ENCODE data around the gene HERC3.

GRCh38 chr4:88655226-88655625, 62.9 kb downstream of the HERC3 start:
- TF ChIP-seq CTCF (IDR thresholded peaks at IDR 0.05) (no peak), POLR2AphosphoS5 (IDR thresholded peaks at IDR 0.05) (no peak), EP300 (IDR thresholded peaks at IDR 0.05) (no peak), POLR2A (IDR thresholded peaks at IDR 0.05) (no peak)

Data from gastroesophageal sphincter (tissue), 3 donors.